Progenitor cell of endocrine pancreas (in vitro differentiated cells): ENCODE data around the gene PFN4. TPM values are rescaled to one million over a fixed set of nuclear protein-coding genes. Genes with fewer than 3 reads are reported as not detected.

ENCODE experiments used
- DNase-seq: peaks from one replicate; pipeline ENCODE4 v3.0.0; 2021; ENCODE audit warnings: low spot score; ENCODE audit not compliant: unreplicated experiment
- H3K27ac Mint-ChIP-seq: 2 replicates; pipeline ENCODE4 v1.8.0; 2021; ENCODE audit warnings: mild to moderate bottlenecking, moderate library complexity, mixed read lengths
- H3K27me3 Mint-ChIP-seq: 2 replicates; pipeline ENCODE4 v1.8.0; 2021; ENCODE audit warnings: mixed read lengths
- H3K36me3 Mint-ChIP-seq: 2 replicates; pipeline ENCODE4 v1.8.0; 2022; ENCODE audit warnings: mixed read lengths; ENCODE audit not compliant: insufficient read depth
- H3K4me1 Mint-ChIP-seq: 2 replicates; pipeline ENCODE4 v1.8.0; 2021; ENCODE audit warnings: low read depth, mixed read lengths
- H3K4me3 Mint-ChIP-seq: 2 replicates; pipeline ENCODE4 v1.8.0; 2021; ENCODE audit warnings: low read depth, mild to moderate bottlenecking, moderate library complexity, mixed read lengths
- H3K9me3 Mint-ChIP-seq: 2 replicates; pipeline ENCODE4 v1.8.0; 2021; ENCODE audit warnings: low read depth, mixed read lengths
- total RNA-seq: library from RNA; stranded (reverse); gene quantifications from 2 replicates; pipeline ENCODE4 v1.2.1, GENCODE V29; 2021
- TF ChIP-seq, protein P1 (sequence below): fragments of 200-600 bp; sonication (generic); IDR thresholded peaks from one replicate; pipeline ENCODE4 v1.5.0; 2021; ENCODE audit warnings: antibody characterized with exemption, mild to moderate bottlenecking; ENCODE audit not compliant: unreplicated experiment

The PFN4 gene
- total RNA-seq, 1 donor from 2014 or later: 0.55 TPM

DNA sequence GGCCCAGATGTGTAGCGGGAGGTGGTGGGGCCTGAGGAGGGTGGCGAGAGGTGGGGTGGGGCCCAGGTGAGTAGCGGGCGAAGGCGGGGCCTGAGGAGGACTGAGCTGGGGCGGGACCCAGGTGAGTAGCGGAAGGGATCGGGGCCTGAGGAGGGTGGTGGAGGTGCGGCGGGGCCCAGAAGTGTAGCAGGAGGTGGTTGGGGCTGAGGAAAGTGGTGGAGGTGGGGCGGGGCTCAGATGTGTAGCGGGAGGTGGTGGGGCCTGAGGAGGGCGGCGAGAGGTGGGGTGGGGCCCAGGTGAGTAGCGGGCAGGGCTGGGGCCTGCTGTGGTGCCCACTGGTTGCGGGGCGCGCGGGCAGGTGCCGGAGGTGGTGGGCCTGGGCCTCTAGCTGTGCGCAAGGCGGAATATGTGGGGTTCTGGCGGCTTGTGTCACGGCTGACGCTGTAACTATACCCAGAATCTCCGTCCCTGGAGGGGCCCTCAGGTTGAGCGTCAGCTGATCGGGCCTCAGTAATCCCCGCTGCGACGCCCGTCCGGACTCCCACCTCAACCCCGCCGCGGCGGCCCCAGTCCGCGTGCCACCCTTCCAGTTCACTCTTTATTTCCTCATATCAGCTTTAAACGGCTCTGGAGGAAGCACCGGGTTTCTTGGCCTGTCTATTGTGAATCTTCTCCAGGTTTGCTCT lies 46.1 kb downstream of the PFN4 start:
- TF ChIP-seq, protein P1, sequence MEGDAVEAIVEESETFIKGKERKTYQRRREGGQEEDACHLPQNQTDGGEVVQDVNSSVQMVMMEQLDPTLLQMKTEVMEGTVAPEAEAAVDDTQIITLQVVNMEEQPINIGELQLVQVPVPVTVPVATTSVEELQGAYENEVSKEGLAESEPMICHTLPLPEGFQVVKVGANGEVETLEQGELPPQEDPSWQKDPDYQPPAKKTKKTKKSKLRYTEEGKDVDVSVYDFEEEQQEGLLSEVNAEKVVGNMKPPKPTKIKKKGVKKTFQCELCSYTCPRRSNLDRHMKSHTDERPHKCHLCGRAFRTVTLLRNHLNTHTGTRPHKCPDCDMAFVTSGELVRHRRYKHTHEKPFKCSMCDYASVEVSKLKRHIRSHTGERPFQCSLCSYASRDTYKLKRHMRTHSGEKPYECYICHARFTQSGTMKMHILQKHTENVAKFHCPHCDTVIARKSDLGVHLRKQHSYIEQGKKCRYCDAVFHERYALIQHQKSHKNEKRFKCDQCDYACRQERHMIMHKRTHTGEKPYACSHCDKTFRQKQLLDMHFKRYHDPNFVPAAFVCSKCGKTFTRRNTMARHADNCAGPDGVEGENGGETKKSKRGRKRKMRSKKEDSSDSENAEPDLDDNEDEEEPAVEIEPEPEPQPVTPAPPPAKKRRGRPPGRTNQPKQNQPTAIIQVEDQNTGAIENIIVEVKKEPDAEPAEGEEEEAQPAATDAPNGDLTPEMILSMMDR: no peak
- Mint-ChIP-seq H3K4me1 (peaks cover 20% of the 10 kb centered on the region), H3K36me3 (peaks cover 21% of the 10 kb centered on the region), H3K9me3 (no peaks in the 10 kb centered on the region), H3K27me3 (no peaks in the 10 kb centered on the region), H3K27ac (peak overlapping the region; percentile 92), H3K4me3 (peak overlapping the region; percentile 98)
- no peak for DNase-seq

DNA sequence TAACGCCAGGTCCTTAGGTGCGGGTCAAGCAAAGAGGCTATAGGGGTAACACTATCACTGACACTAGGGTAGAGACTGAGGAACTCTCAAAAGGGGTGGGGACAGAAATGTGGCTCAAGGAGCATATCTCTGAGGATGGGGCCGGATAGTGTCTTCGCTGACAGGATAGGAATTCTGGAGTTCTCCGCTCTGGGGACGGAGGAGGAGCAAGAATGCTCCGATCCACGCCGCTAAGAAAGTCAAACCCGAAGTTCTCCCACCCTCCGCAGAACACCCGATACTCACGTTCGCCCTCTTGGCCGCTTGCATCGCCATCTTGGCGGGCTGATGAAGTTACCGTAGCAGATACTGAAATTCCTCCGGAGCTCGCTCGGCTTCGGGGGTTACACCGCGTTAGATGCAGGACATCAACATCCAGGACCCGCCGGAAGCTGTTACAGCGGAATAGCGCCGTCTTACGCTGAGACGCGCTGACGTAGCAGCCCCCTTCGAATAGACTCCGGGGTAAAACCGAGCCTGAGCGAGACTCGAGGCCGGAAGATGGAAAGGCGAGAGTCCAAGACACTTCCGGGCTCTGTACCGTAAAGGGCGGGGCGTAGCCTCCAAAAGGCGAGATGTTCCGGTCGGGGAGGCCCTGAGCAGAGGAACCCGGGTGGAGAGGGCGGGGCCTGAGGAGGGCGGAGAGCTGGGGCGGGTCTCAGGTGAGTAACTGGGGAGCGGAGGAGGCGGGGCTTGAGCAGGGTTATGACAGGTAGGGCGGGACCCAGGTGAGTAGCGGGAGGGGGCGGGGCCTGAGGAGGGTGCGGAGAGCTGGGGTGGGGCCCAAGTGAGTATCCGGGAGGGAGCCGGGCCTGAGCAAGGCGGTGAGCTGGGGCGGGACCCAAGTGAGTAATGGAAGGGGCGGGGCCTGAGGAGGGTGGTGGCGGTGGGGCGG lies 47.0 kb downstream of the PFN4 start, which contains the start of gene SF3B6:
SF3B6 (minus strand) TSS at position 412 of the 934 bp plus-strand sequence; CDS start at position 315, 97 bp downstream.
- Mint-ChIP-seq H3K27me3 (no peaks in the 10 kb centered on the region), H3K9me3 (no peaks in the 10 kb centered on the region), H3K36me3 (peaks cover 18% of the 10 kb centered on the region), H3K4me3 (peak within 1 kb of the TSS; percentile 98), H3K4me1 (peaks cover 20% of the 10 kb centered on the region), H3K27ac (peak within 1 kb of the TSS; percentile 97)
- TF ChIP-seq, protein P1: no peak
- peak; percentile 100 for DNase-seq

DNA sequence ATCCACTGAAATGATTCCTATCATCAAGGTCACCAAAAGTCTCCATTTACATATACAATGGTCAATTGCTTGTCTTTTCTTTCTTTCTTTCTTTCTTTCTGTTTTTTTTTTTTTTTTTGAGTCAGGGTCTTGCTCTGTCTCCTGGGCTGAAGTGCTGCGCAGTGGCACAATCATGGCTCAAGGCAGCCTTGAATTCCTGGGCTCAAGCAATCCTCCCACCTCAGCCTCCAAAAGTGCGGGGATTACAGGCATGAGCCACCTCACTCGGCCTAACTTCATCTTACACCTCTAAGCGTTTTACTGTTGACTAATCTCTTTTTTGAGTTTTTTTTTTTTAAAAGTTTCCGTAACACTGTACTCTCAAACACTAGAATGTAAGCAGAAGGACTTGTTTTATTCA lies 47.9 kb downstream of the PFN4 start:
- Mint-ChIP-seq H3K4me1 (peaks cover 20% of the 10 kb centered on the region), H3K36me3 (peaks cover 14% of the 10 kb centered on the region), H3K27ac (peak overlapping the region; percentile 97), H3K27me3 (no peaks in the 10 kb centered on the region), H3K9me3 (no peaks in the 10 kb centered on the region), H3K4me3 (peak overlapping the region; percentile 98)
- no peak for DNase-seq
- TF ChIP-seq, protein P1: no peak

DNA sequence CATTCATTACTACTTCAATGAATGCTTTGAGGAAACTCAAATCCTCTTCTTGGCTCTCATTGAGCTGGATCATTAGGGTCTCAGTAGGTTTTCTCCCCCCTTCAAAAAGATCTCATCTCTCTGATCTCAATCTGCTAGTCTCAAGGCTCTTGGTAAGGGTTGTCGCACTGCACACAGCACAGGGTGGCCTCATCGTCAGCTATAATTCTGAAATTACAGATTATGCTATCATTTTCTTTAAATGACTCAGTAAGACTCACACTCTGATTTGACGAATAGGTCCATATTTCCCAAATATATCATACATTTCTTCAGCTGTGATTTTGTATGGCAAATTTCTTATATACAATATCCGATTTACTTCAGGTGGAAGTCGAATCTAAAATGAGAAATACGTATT lies 49.3 kb downstream of the PFN4 start:
- no peaks in the 10 kb centered on the region for H3K9me3 Mint-ChIP-seq
- H3K36me3 Mint-ChIP-seq: peaks cover 10% of the 10 kb centered on the region
- no peaks in the 10 kb centered on the region for H3K27me3 Mint-ChIP-seq
- H3K4me3 Mint-ChIP-seq: no peak overlapping the region
- H3K27ac Mint-ChIP-seq: no peak overlapping the region
- no peak for DNase-seq
- H3K4me1 Mint-ChIP-seq: peaks cover 20% of the 10 kb centered on the region
- TF ChIP-seq, protein P1: no peak

DNA sequence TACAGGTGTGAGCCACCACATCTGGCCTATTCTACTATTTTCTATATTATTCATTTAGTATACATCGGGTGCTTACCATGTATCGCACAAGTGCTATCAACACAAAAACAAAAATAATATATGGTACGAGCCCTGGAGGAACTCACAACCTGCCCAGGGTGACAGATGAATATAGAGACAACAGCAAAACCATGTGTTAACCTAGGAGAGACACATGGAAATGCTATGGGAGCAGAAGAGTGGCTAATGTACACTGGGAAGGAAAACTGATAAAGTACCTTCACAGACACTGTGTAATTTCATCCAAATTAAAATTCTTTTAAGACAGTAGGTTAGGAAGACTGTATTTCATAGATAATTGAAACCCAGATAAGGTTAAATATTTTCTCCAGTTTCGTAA lies 50.9 kb downstream of the PFN4 start:
- no peak for DNase-seq
- Mint-ChIP-seq H3K36me3 (peaks cover 15% of the 10 kb centered on the region), H3K4me1 (peaks cover 12% of the 10 kb centered on the region), H3K27me3 (no peaks in the 10 kb centered on the region), H3K9me3 (no peaks in the 10 kb centered on the region), H3K4me3 (no peak overlapping the region), H3K27ac (no peak overlapping the region)
- TF ChIP-seq, protein P1: no peak
